Esophagus squamous epithelium (tissue), 5 donors: ENCODE data around the gene PCDHGA8. TPM values are rescaled to one million over a fixed set of nuclear protein-coding genes. Genes with fewer than 3 reads are reported as not detected.
A peak's percentile ranks its signal among the peaks of the same experiment; 100 is the strongest.
"Not testable (repeated sequence)": the region's sequence is repeated elsewhere in the genome, so short reads cannot be mapped to it uniquely, and the experiment has no call there.

Experiments used
- DNase-seq: peaks from one replicate; lab custom pipeline; 2025; lab: John Stamatoyannopoulos, UW
- H3K27ac ChIP-seq, 4 donors: fragments of 200-600 bp; sonication (generic); one replicate each; pipeline ENCODE4 v1.5.1; 2016 to 2019; ENCODE audit warnings: mild to moderate bottlenecking in 1 of 4
- H3K27me3 ChIP-seq, 4 donors: fragments of 200-600 bp; sonication (generic); 1 replicate in 3 of 4; 2 replicates in 1 of 4; pipeline versions ENCODE4 v1.5.1 to v1.6.0; 2017 to 2021; ENCODE audit warnings: antibody characterized with exemption in 1 of 4
- H3K36me3 ChIP-seq, 3 donors: fragments of 200-600 bp; sonication (generic); one replicate each; pipeline ENCODE4 v1.5.1; 2016 to 2019
- H3K4me1 ChIP-seq, 3 donors: fragments of 200-600 bp; sonication (generic); one replicate each; pipeline ENCODE4 v1.5.1; 2017 to 2019
- H3K4me3 ChIP-seq, 4 donors: fragments of 200-600 bp; sonication (generic); 1 replicate in 3 of 4; 2 replicates in 1 of 4; pipeline ENCODE4 v1.5.1; 2016 to 2019; ENCODE audit warnings: mild to moderate bottlenecking in 2 of 4, moderate library complexity in 1 of 4
- H3K9me3 ChIP-seq, 3 donors: fragments of 200-600 bp; sonication (generic); one replicate each; pipeline ENCODE4 v1.5.1; 2016 to 2019
- CTCF ChIP-seq, 6 experiments: fragments of 450-650 bp in 4 of 6; fragments of 200-600 bp in 2 of 6; sonication (generic) in 2 of 6; IDR thresholded peaks; one replicate each; pipeline ENCODE4 v1.5.1; 2016 to 2019; ENCODE audit warnings: antibody characterized with exemption in 6 of 6, mild to moderate bottlenecking in 4 of 6, moderate library complexity in 4 of 6
- POLR2A ChIP-seq, 4 donors: fragments of 450-650 bp; IDR thresholded peaks; one replicate each; pipeline ENCODE4 v1.6.1; 2017; ENCODE audit warnings: antibody characterized with exemption in 4 of 4, mild to moderate bottlenecking in 4 of 4, moderate library complexity in 3 of 4
- whole genome bisulfite sequencing, 2 donors: methylation state at CpG; one replicate each; pipeline ENCODE4 v1.1.5; 2018; 5-methylcytosine and 5-hydroxymethylcytosine counted together
- intact Hi-C: fragments of 100-400 bp; cut with DNase I; formaldehyde crosslinking; loops from one replicate; pipeline ENCODE4 v1.15.0; 2022
- total RNA-seq, 4 donors: library from RNA; depleted of rRNA; stranded (reverse); fragments of >200 nt; gene quantifications; one replicate each; pipeline ENCODE4 v1.1.0, GENCODE V29; 2016
- donor health status: DM: yes; HTN: yes; CAD: no.

The PCDHGA8 gene
- total RNA-seq, 4 donors from 2014 or later = 0.41 to 1.7 (median 1.4) TPM

- H3K4me3 ChIP-seq = peak within 1 kb of the TSS in 3 of 4 donors; percentile 15 to 22 (median 17)
- TF ChIP-seq CTCF (IDR thresholded peaks at IDR 0.05) = peak in 3 of 6 experiments; percentile 19 to 44 (median 30)
- H3K9me3 ChIP-seq = peaks cover 14 to 96% (median 92%) of the 10 kb centered on the region in 3 donors
- intact Hi-C loops, H3K4me1 ChIP-seq, H3K27ac ChIP-seq, DNase-seq, H3K36me3 ChIP-seq: not testable (repeated sequence)
- WGBS, 2 donors = 18 to 29% methylated on average over 4 to 6 of the region's 40 CpGs
- H3K27me3 ChIP-seq = peaks cover 0 to 19% (median 0%) of the 10 kb centered on the region in 4 donors
These were observed 4.7 kb upstream of the PCDHGA8 start, which contains the start of gene PCDHGB4 for GRCh38 chr5:141387557-141388311. PCDHGB4 (plus strand) TSS chr5:141387698; CDS start chr5:141387885, 187 bp downstream.

DNA sequence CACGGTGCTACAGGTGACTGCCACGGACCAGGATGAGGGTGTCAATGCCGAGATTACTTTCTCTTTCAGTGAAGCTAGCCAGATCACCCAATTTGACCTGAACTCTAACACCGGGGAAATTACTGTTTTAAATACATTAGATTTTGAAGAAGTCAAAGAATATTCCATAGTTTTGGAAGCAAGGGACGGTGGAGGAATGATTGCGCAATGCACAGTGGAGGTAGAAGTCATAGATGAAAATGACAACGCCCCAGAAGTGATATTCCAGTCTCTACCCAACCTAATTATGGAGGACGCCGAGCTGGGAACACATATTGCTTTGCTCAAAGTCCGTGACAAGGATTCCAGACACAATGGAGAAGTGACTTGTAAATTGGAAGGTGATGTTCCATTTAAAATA lies 3.8 kb upstream of the PCDHGA8 start:
- peaks cover 20 to 96% (median 92%) of the 10 kb centered on the region in 3 donors for H3K9me3 ChIP-seq
- no peak for DNase-seq
- H3K27ac ChIP-seq = no peak overlapping the region
- intact Hi-C loops = no loop called here
- no peak overlapping the region for H3K4me3 ChIP-seq
- WGBS, 2 donors = 47 to 60% methylated on average over 7 to 10 of the region's 10 CpGs
- H3K4me1 ChIP-seq = no peaks in the 10 kb centered on the region
- peaks cover 0 to 19% (median 0%) of the 10 kb centered on the region in 4 donors for H3K27me3 ChIP-seq
- H3K36me3 ChIP-seq = peaks cover 0 to 7% (median 0%) of the 10 kb centered on the region in 3 donors
- TF ChIP-seq POLR2A (IDR thresholded peaks at IDR 0.05) (no peak), CTCF (IDR thresholded peaks at IDR 0.05) (no peak)

GRCh38 chr5:141389153-141390042 lies 3.0 kb upstream of the PCDHGA8 start:
- Histone ChIP-seq H3K36me3 (peaks cover 0 to 7% (median 0%) of the 10 kb centered on the region in 3 donors), H3K9me3 (peaks cover 21 to 96% (median 92%) of the 10 kb centered on the region in 3 donors), H3K4me1 (no peaks in the 10 kb centered on the region), H3K27ac (no peak overlapping the region), H3K4me3 (no peak overlapping the region), H3K27me3 (peaks cover 0 to 25% (median 0%) of the 10 kb centered on the region in 4 donors)
- TF ChIP-seq POLR2A (IDR thresholded peaks at IDR 0.05) (no peak), CTCF (IDR thresholded peaks at IDR 0.05) (no peak)
- DNase-seq = no peak
- intact Hi-C loops = no loop called here
- 48 to 58% methylated on average over 25 to 42 of the region's 77 CpGs for WGBS, 2 donors

GRCh38 chr5:141393267-141393666 lies 834 bp downstream of the PCDHGA8 start:
- WGBS, 2 donors = 54 to 58% methylated on average over 12 to 19 of the region's 21 CpGs
- Histone ChIP-seq H3K4me3 (no peak overlapping the region), H3K27me3 (peaks cover 0 to 32% (median 0%) of the 10 kb centered on the region in 4 donors), H3K9me3 (peaks cover 20 to 96% (median 88%) of the 10 kb centered on the region in 3 donors), H3K27ac (no peak overlapping the region), H3K36me3 (peaks cover 0 to 7% (median 0%) of the 10 kb centered on the region in 3 donors), H3K4me1 (no peaks in the 10 kb centered on the region)
- intact Hi-C loops = no loop called here
- TF ChIP-seq CTCF (IDR thresholded peaks at IDR 0.05) (no peak), POLR2A (IDR thresholded peaks at IDR 0.05) (no peak)
- DNase-seq = no peak

DNA sequence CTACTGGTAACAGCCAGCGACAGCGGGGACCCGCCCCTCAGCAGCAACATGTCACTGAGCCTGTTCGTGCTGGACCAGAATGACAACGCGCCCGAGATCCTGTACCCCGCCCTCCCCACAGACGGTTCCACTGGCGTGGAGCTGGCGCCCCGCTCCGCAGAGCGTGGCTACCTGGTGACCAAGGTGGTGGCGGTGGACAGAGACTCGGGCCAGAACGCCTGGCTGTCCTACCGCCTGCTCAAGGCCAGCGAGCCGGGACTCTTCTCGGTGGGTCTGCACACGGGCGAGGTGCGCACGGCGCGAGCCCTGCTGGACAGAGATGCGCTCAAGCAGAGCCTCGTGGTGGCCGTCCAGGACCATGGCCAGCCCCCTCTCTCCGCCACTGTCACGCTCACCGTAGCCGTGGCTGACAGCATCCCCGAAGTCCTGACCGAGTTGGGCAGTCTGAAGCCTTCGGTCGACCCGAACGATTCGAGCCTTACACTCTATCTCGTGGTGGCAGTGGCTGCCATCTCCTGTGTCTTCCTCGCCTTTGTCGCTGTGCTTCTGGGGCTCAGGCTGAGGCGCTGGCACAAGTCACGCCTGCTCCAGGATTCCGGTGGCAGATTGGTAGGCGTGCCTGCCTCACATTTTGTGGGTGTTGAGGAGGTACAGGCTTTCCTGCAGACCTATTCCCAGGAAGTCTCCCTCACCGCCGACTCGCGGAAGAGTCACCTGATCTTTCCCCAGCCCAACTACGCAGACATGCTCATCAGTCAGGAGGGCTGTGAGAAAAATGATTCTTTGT lies 2.2 kb downstream of the PCDHGA8 start:
- Histone ChIP-seq H3K9me3 (peaks cover 21 to 96% (median 87%) of the 10 kb centered on the region in 3 donors), H3K27me3 (peaks cover 0 to 40% (median 0%) of the 10 kb centered on the region in 4 donors)
- H3K4me1 ChIP-seq, intact Hi-C loops, H3K4me3 ChIP-seq, DNase-seq, H3K27ac ChIP-seq, H3K36me3 ChIP-seq: not testable (repeated sequence)
- WGBS, 2 donors = 41 to 50% methylated on average over 13 to 22 of the region's 53 CpGs
